Progenitor cell of endocrine pancreas (in vitro differentiated cells): Measurements from ENCODE around the gene NPTN. TPM values are rescaled to one million over a fixed set of nuclear protein-coding genes. Genes with fewer than 3 reads are reported as not detected.

Source experiments
- DNase-seq: peaks from one replicate; pipeline ENCODE4 v3.0.0; 2021; ENCODE audit warnings: low spot score; ENCODE audit not compliant: unreplicated experiment
- H3K27ac Mint-ChIP-seq: 2 replicates; pipeline ENCODE4 v1.8.0; 2021; ENCODE audit warnings: mild to moderate bottlenecking, moderate library complexity, mixed read lengths
- H3K27me3 Mint-ChIP-seq: 2 replicates; pipeline ENCODE4 v1.8.0; 2021; ENCODE audit warnings: mixed read lengths
- H3K36me3 Mint-ChIP-seq: 2 replicates; pipeline ENCODE4 v1.8.0; 2022; ENCODE audit warnings: mixed read lengths; ENCODE audit not compliant: insufficient read depth
- H3K4me1 Mint-ChIP-seq: 2 replicates; pipeline ENCODE4 v1.8.0; 2021; ENCODE audit warnings: low read depth, mixed read lengths
- H3K4me3 Mint-ChIP-seq: 2 replicates; pipeline ENCODE4 v1.8.0; 2021; ENCODE audit warnings: low read depth, mild to moderate bottlenecking, moderate library complexity, mixed read lengths
- H3K9me3 Mint-ChIP-seq: 2 replicates; pipeline ENCODE4 v1.8.0; 2021; ENCODE audit warnings: low read depth, mixed read lengths
- total RNA-seq: library from RNA; stranded (reverse); gene quantifications from 2 replicates; pipeline ENCODE4 v1.2.1, GENCODE V29; 2021
- TF ChIP-seq, protein P1 (sequence below): fragments of 200-600 bp; sonication (generic); IDR thresholded peaks from one replicate; pipeline ENCODE4 v1.5.0; 2021; ENCODE audit warnings: antibody characterized with exemption, mild to moderate bottlenecking; ENCODE audit not compliant: unreplicated experiment

NPTN gene
- total RNA-seq, 1 donor from 2014 or later: 81.1 TPM

DNA sequence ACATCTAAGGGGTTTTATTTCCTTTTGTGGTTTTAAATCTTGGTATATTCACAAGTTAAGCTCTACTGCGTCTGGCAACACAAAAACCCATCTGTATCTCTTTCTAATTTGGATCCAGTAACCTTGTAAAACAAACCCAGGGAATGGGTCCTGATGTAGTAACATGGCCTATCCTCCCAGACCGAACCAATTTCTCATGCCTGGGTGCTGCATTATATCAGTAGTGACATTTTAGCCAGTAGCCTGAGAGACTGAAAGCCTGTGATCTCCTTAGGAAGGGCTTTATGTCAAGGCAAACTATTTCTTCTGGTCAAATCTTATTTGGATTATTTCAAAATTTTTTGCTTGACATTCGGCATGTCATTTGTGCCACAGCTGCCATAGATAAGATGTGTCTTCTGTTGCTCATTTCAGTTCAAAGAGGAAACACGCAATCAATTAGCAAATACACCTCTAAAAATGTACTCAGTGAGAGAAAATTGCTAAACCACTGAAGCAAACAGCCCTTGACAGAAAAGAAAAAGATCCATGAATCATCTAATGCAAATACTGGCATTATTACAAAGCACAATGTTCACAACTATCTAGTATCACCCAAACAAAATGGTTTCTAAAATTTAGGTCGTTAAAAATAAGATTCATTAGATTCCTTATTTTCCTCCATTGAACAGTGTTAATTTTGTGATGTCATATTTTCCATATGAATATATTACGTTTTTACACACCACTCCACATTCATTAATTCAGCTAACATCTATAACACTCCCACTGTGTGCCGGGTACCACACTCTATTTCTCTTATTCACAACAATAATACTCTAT, 4.0 kb downstream of the NPTN start:
- Mint-ChIP-seq H3K4me1 (peaks cover 36% of the 10 kb centered on the region), H3K36me3 (no peaks in the 10 kb centered on the region), H3K27ac (no peak overlapping the region), H3K27me3 (no peaks in the 10 kb centered on the region), H3K9me3 (no peaks in the 10 kb centered on the region), H3K4me3 (no peak overlapping the region)
- TF ChIP-seq, protein P1, sequence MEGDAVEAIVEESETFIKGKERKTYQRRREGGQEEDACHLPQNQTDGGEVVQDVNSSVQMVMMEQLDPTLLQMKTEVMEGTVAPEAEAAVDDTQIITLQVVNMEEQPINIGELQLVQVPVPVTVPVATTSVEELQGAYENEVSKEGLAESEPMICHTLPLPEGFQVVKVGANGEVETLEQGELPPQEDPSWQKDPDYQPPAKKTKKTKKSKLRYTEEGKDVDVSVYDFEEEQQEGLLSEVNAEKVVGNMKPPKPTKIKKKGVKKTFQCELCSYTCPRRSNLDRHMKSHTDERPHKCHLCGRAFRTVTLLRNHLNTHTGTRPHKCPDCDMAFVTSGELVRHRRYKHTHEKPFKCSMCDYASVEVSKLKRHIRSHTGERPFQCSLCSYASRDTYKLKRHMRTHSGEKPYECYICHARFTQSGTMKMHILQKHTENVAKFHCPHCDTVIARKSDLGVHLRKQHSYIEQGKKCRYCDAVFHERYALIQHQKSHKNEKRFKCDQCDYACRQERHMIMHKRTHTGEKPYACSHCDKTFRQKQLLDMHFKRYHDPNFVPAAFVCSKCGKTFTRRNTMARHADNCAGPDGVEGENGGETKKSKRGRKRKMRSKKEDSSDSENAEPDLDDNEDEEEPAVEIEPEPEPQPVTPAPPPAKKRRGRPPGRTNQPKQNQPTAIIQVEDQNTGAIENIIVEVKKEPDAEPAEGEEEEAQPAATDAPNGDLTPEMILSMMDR: no peak
- no peak for DNase-seq

DNA sequence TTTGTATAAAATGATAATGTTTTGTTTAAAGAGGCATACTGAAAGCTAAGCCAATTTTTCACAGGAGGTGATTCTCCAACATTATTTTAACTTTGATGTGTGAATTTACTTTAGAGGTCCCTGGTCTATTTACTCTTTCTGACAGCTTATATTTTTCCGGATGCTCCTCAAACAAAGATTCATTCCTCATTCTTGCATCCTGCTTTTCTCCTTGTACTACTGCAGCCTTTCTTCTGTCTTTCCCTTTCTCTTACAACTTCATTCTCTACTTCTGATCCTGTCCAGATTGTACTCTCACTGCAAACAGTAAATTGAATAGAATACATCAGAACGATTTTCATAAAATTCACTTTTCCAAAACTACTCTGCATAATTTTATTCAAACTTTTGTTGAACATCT, 5.1 kb downstream of the NPTN start:
- H3K27ac Mint-ChIP-seq: no peak overlapping the region

DNA sequence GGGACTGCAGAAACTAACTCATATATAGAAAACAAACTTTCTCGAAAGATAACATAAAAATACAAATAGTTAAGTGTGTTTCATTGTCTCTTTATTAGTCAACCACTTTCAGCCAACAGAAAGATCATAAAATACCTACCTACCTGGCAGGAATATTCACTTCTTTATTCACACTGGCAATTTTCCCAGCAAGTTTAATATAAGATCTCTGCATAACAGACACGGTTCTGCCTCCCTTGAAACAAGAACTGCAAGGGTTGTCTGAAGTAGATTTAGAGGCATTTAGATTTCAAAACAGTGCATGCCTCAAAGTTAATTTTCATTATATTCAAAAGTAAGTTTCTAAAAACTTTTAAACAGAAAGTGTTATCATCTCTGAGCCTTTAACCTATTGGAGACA, 7.1 kb downstream of the NPTN start:
- no peak overlapping the region for H3K27ac Mint-ChIP-seq
- TF ChIP-seq, protein P1: no peak
- H3K9me3 Mint-ChIP-seq: no peaks in the 10 kb centered on the region
- H3K4me3 Mint-ChIP-seq: no peak overlapping the region
- no peak for DNase-seq
- no peaks in the 10 kb centered on the region for H3K36me3 Mint-ChIP-seq
- H3K4me1 Mint-ChIP-seq: peaks cover 23% of the 10 kb centered on the region
- H3K27me3 Mint-ChIP-seq: no peaks in the 10 kb centered on the region

More for the DNA sequence above, 5.1 kb downstream of the NPTN start:
- no peak for DNase-seq
- H3K4me3 Mint-ChIP-seq: no peak overlapping the region
- no peaks in the 10 kb centered on the region for H3K9me3 Mint-ChIP-seq
- TF ChIP-seq, protein P1: no peak
- H3K36me3 Mint-ChIP-seq: no peaks in the 10 kb centered on the region
- H3K27me3 Mint-ChIP-seq: no peaks in the 10 kb centered on the region
- peaks cover 36% of the 10 kb centered on the region for H3K4me1 Mint-ChIP-seq

DNA sequence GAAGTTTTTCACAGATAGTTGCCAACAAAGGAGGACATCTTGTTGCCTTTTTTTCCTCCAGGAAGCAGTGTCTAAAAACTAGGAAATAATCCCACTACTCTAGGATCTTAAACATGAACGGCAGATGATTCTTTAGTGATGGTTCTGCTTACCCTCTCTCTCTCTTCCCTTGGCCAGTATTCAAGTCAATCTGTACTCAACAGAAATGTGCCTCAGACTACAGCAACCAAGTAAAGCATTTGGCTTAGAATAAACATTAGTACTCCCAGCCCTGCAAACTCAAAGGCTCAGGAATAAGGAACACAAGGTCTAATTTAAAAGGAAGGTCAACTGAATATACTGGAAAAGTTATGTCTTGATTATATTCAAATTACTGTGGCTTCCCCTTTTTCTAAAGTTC, 8.7 kb downstream of the NPTN start:
- Mint-ChIP-seq H3K27ac (no peak overlapping the region), H3K27me3 (no peaks in the 10 kb centered on the region), H3K4me1 (peaks cover 15% of the 10 kb centered on the region), H3K9me3 (no peaks in the 10 kb centered on the region), H3K4me3 (no peak overlapping the region), H3K36me3 (no peaks in the 10 kb centered on the region)
- TF ChIP-seq, protein P1: no peak
- no peak for DNase-seq

DNA sequence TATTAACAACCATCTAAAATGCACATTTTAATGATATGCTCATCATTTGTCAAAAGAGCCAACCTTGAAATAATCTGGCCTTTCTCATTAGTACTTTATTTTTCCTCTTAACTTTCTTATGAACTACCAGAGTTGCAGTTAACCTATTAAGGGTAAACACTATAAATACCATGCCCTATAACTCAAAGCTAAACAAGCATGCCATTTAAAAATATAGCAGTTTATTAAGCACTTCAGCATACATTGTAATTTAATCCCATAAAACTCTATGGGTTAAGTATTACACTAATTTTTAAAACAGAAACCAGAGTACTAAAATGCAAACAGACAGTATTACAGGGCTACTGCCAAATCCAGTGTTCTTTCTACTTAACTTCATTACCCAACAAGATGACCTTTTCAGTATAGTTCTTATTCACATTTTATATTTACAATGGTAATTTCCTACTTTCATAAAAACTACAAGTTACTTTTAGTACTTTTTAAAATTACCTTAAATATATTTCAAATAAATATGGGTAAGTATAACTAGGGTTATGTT, 11.8 kb downstream of the NPTN start:
- no peak overlapping the region for H3K27ac Mint-ChIP-seq
- DNase-seq: no peak
- no peaks in the 10 kb centered on the region for H3K9me3 Mint-ChIP-seq
- no peaks in the 10 kb centered on the region for H3K27me3 Mint-ChIP-seq
- no peaks in the 10 kb centered on the region for H3K36me3 Mint-ChIP-seq
- TF ChIP-seq, protein P1: no peak
- no peak overlapping the region for H3K4me3 Mint-ChIP-seq
- peaks cover 9% of the 10 kb centered on the region for H3K4me1 Mint-ChIP-seq
